Type B pancreatic cell (in vitro differentiated cells): Measurements from ENCODE around the gene ABCA6. TPM values are rescaled to one million over a fixed set of nuclear protein-coding genes. Genes with fewer than 3 reads are reported as not detected.

Experiments used
- DNase-seq: peaks from one replicate; pipeline ENCODE4 v3.0.0; 2021; ENCODE audit warnings: mixed read lengths; ENCODE audit not compliant: unreplicated experiment; ENCODE audit errors: extremely low spot score
- H3K27ac Mint-ChIP-seq: 2 replicates; pipeline ENCODE4 v1.8.0; 2021; ENCODE audit warnings: mild to moderate bottlenecking, mixed read lengths
- H3K27me3 Mint-ChIP-seq: 2 replicates; pipeline ENCODE4 v1.8.0; 2021; ENCODE audit warnings: mixed read lengths
- H3K36me3 Mint-ChIP-seq: 2 replicates; pipeline ENCODE4 v1.8.0; 2021; ENCODE audit warnings: mixed read lengths
- H3K4me1 Mint-ChIP-seq: one replicate; pipeline ENCODE4 v1.8.0; 2021; ENCODE audit warnings: mixed read lengths; ENCODE audit not compliant: unreplicated experiment
- H3K4me3 Mint-ChIP-seq: 2 replicates; pipeline ENCODE4 v1.8.0; 2021; ENCODE audit warnings: mild to moderate bottlenecking, mixed read lengths
- H3K9me3 Mint-ChIP-seq: 2 replicates; pipeline ENCODE4 v1.8.0; 2021; ENCODE audit warnings: mixed read lengths
- total RNA-seq: library from RNA; stranded (reverse); gene quantifications from 2 replicates; pipeline ENCODE4 v1.2.1, GENCODE V29; 2021; ENCODE audit warnings: low replicate concordance
- TF ChIP-seq, protein P1 (sequence below): fragments of 200-600 bp; sonication (generic); conservative IDR thresholded peaks from 2 replicates; pipeline ENCODE4 v1.5.0; 2021; ENCODE audit warnings: antibody characterized with exemption, mild to moderate bottlenecking

ABCA6 gene
- total RNA-seq, 1 donor from 2014 or later = 0.48 TPM

DNA sequence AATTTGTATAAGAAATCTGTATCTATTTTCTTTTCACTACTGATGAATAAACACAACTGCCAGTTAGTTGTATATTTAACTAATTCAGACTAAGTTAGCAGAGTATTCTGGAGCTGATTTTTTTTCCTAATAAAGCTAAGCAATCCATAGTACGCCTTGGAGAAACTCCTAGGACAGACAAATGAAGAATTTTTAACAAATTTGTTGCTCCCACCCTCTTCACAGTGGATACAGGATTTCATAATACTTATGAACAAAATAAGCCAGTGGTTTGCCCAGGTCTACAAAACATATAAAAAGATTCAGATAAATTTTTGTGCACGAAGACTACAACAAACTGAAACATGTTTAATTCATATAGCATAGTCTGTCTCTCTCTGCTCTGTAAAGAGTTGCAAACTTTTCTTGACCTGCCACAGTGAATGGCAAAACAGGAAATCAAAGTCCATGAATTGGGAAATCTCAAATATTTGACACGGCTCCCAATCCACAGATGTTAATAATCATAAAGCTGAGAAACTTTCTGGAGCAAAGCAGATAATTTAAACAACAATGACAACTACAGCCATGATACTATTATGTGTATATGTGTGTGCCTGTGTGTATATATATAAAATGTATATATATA lies 594 bp upstream of the ABCA6 start:
- Mint-ChIP-seq H3K36me3 (no peaks in the 10 kb centered on the region), H3K4me1 (no peaks in the 10 kb centered on the region), H3K4me3 (no peak overlapping the region), H3K27me3 (no peaks in the 10 kb centered on the region), H3K27ac (no peak overlapping the region), H3K9me3 (no peaks in the 10 kb centered on the region)
- DNase-seq = no peak
- TF ChIP-seq, protein P1, sequence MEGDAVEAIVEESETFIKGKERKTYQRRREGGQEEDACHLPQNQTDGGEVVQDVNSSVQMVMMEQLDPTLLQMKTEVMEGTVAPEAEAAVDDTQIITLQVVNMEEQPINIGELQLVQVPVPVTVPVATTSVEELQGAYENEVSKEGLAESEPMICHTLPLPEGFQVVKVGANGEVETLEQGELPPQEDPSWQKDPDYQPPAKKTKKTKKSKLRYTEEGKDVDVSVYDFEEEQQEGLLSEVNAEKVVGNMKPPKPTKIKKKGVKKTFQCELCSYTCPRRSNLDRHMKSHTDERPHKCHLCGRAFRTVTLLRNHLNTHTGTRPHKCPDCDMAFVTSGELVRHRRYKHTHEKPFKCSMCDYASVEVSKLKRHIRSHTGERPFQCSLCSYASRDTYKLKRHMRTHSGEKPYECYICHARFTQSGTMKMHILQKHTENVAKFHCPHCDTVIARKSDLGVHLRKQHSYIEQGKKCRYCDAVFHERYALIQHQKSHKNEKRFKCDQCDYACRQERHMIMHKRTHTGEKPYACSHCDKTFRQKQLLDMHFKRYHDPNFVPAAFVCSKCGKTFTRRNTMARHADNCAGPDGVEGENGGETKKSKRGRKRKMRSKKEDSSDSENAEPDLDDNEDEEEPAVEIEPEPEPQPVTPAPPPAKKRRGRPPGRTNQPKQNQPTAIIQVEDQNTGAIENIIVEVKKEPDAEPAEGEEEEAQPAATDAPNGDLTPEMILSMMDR = no peak

- no peaks in the 10 kb centered on the region for H3K4me1 Mint-ChIP-seq
- no peak for DNase-seq
- H3K27me3 Mint-ChIP-seq = no peaks in the 10 kb centered on the region
- no peak overlapping the region for H3K4me3 Mint-ChIP-seq
- H3K9me3 Mint-ChIP-seq = peaks cover 5% of the 10 kb centered on the region
- H3K36me3 Mint-ChIP-seq = no peaks in the 10 kb centered on the region
- TF ChIP-seq, protein P1 = no peak
- no peak overlapping the region for H3K27ac Mint-ChIP-seq
Observed at GRCh38 chr17:69134112-69134511, 7.6 kb downstream of the ABCA6 start.

- Mint-ChIP-seq H3K27ac (no peak overlapping the region), H3K4me3 (no peak overlapping the region), H3K4me1 (no peaks in the 10 kb centered on the region), H3K9me3 (peaks cover 5% of the 10 kb centered on the region), H3K27me3 (no peaks in the 10 kb centered on the region), H3K36me3 (no peaks in the 10 kb centered on the region)
- TF ChIP-seq, protein P1 = no peak
- no peak for DNase-seq
Observed at GRCh38 chr17:69130627-69131296, 10.9 kb downstream of the ABCA6 start.

DNA sequence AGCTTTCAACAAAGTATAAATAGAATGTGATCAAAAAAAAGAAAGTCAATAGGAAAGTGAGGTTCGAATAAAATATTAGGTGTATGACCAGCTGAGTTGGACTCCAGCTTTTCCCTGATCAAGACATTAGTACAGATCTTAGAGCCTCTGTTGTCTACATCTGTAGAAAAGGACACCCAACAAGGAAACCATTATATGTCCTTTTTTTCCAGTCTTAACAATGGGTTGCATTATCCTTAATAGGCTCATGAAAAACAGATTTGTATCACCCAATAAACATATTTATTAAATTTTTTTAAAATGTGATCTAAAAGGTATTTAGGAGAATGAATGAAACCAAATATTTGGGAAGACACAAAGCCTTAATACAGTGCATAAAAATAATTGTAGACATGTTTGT lies 18.1 kb downstream of the ABCA6 start:
- no peak for DNase-seq
- Mint-ChIP-seq H3K36me3 (no peaks in the 10 kb centered on the region), H3K9me3 (no peaks in the 10 kb centered on the region), H3K4me1 (no peaks in the 10 kb centered on the region), H3K4me3 (no peak overlapping the region), H3K27me3 (no peaks in the 10 kb centered on the region), H3K27ac (no peak overlapping the region)
- TF ChIP-seq, protein P1 = no peak

DNA sequence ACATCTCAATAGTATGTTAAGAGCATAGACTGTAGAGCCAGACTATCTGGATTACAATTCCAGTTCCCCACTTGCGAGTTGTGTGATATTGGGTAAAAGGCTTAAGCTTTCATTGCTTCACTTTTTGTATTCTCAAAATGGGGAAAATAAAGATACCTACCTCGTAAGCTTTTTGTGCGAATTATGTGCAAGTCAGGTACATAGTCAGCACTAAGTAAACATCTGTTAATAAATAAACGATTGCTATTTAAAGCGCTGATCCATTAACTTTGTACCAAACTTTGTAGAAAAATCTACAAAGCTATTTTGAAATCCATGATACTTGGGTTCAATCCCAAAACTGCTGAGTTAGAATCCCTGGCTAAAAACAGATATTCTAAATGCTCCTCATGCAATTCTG lies 19.6 kb downstream of the ABCA6 start:
- Mint-ChIP-seq H3K27ac (no peak overlapping the region), H3K27me3 (peaks cover 4% of the 10 kb centered on the region)

More for the DNA sequence above, 19.6 kb downstream of the ABCA6 start:
- H3K9me3 Mint-ChIP-seq = no peaks in the 10 kb centered on the region
- H3K4me1 Mint-ChIP-seq = no peaks in the 10 kb centered on the region
- H3K36me3 Mint-ChIP-seq = no peaks in the 10 kb centered on the region
- TF ChIP-seq, protein P1 = no peak
- no peak for DNase-seq
- no peak overlapping the region for H3K4me3 Mint-ChIP-seq
